HL-60 (cell line): ENCODE measurements around the gene ZC3H10.

Experiments used
- DNase-seq, 2 experiments: peaks; one replicate each; pipeline ENCODE4 v3.0.0-alpha.2; 2010 to 2020; ENCODE audit warnings: low read depth in 1 of 2, low spot score in 1 of 2
- H3K27ac ChIP-seq: fragments of 250-450 bp; sonication (Bioruptor Pico); replicated peaks from 2 replicates; pipeline ENCODE4 v1.5.1; 2020; ENCODE audit warnings: mild to moderate bottlenecking, moderate library complexity
- H3K27me3 ChIP-seq: fragments of 250-450 bp; sonication (Bioruptor Pico); 2 replicates; pipeline ENCODE4 v1.5.1; 2021; ENCODE audit warnings: mild to moderate bottlenecking, moderate library complexity; ENCODE audit not compliant: insufficient read depth, poor library complexity, severe bottlenecking
- H3K4me3 ChIP-seq: replicated peaks from 2 replicates; pipeline ENCODE4 v1.5.1; 2011; ENCODE audit warnings: mild to moderate bottlenecking, control low read depth, low read length; ENCODE audit not compliant: insufficient read depth
- CTCF ChIP-seq: IDR thresholded peaks from one replicate; pipeline ENCODE4 v1.5.1; 2011; ENCODE audit warnings: low read length, control low read depth, inconsistent platforms; ENCODE audit not compliant: insufficient read depth
- GABPA ChIP-seq: IDR thresholded peaks from 2 replicates; pipeline ENCODE4 v1.6.1; 2012; ENCODE audit warnings: low read depth
- POLR2AphosphoS5 ChIP-seq: IDR thresholded peaks from 2 replicates; pipeline ENCODE4 v1.6.1; 2012; ENCODE audit warnings: low read depth
- REST ChIP-seq: IDR thresholded peaks from 2 replicates; pipeline ENCODE4 v1.6.1; 2012; ENCODE audit warnings: low read depth; ENCODE audit not compliant: insufficient replicate concordance
- SPI1 ChIP-seq: IDR thresholded peaks from 2 replicates; pipeline ENCODE4 v1.6.1; 2012; ENCODE audit warnings: low read depth, mild to moderate bottlenecking, borderline replicate concordance

ZC3H10 gene

GRCh38 chr12:56087220-56087619 lies 30.8 kb upstream of the ZC3H10 start:
- Histone ChIP-seq H3K4me3 (no peak overlapping the region), H3K27me3 (no peaks in the 10 kb centered on the region)

GRCh38 chr12:56097738-56098137 lies 20.3 kb upstream of the ZC3H10 start:
- no peak overlapping the region for H3K27ac ChIP-seq
- peaks cover 6% of the 10 kb centered on the region for H3K27me3 ChIP-seq
- no peak for DNase-seq
- no peak overlapping the region for H3K4me3 ChIP-seq
- no peak for TF ChIP-seq REST

More at GRCh38 chr12:56087220-56087619, 30.8 kb upstream of the ZC3H10 start:
- H3K27ac ChIP-seq, result no peak overlapping the region
- no peak for DNase-seq
- no peak for TF ChIP-seq REST
- TF ChIP-seq SPI1, result no peak
- no peak for TF ChIP-seq GABPA
- no peak for TF ChIP-seq POLR2AphosphoS5
- no peak for TF ChIP-seq CTCF

GRCh38 chr12:56098592-56098991 lies 19.5 kb upstream of the ZC3H10 start:
- DNase-seq, result no peak
- Histone ChIP-seq H3K27me3 (peaks cover 6% of the 10 kb centered on the region), H3K4me3 (no peak overlapping the region), H3K27ac (no peak overlapping the region)
- TF ChIP-seq CTCF, result no peak
- TF ChIP-seq POLR2AphosphoS5, result no peak
- no peak for TF ChIP-seq REST
- TF ChIP-seq GABPA, result no peak
- no peak for TF ChIP-seq SPI1

GRCh38 chr12:56099787-56100186 lies 18.3 kb upstream of the ZC3H10 start:
- TF ChIP-seq GABPA (no peak), REST (no peak), CTCF (no peak), SPI1 (no peak), POLR2AphosphoS5 (no peak)
- Histone ChIP-seq H3K27me3 (peaks cover 6% of the 10 kb centered on the region), H3K4me3 (no peak overlapping the region), H3K27ac (no peak overlapping the region)
- DNase-seq, result no peak
